Measurements from ENCODE around the gene PKIG. TPM values are rescaled to one million over a fixed set of nuclear protein-coding genes. Genes with fewer than 3 reads are reported as not detected.

The PKIG gene
- total RNA-seq, 2 donors from 2014 or later = 125 to 186 TPM

- Histone ChIP-seq H3K27ac (no peak overlapping the region), H3K4me3 (no peak overlapping the region), H3K4me1 (ENCODE audit: control insufficient read depth in 1 of 2, low read depth in 2 of 2) (no peaks in the 10 kb centered on the region), H3K27me3 (replicated peaks; ENCODE audit: insufficient read depth) (no peaks in the 10 kb centered on the region), H3K9me3 (no peaks in the 10 kb centered on the region), H3K36me3 (no peaks in the 10 kb centered on the region)
- DNase-seq (ENCODE audit: low spot score) = no peak
- ATAC-seq (ENCODE audit: insufficient number of reproducible peaks, low FRiP score, low read depth) = no peak
- TF ChIP-seq, protein P1, sequence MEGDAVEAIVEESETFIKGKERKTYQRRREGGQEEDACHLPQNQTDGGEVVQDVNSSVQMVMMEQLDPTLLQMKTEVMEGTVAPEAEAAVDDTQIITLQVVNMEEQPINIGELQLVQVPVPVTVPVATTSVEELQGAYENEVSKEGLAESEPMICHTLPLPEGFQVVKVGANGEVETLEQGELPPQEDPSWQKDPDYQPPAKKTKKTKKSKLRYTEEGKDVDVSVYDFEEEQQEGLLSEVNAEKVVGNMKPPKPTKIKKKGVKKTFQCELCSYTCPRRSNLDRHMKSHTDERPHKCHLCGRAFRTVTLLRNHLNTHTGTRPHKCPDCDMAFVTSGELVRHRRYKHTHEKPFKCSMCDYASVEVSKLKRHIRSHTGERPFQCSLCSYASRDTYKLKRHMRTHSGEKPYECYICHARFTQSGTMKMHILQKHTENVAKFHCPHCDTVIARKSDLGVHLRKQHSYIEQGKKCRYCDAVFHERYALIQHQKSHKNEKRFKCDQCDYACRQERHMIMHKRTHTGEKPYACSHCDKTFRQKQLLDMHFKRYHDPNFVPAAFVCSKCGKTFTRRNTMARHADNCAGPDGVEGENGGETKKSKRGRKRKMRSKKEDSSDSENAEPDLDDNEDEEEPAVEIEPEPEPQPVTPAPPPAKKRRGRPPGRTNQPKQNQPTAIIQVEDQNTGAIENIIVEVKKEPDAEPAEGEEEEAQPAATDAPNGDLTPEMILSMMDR (IDR thresholded peaks at IDR 0.05) = no peak
These were observed 79.9 kb downstream of the PKIG start for GRCh38 chr20:44662261-44662660.

DNA sequence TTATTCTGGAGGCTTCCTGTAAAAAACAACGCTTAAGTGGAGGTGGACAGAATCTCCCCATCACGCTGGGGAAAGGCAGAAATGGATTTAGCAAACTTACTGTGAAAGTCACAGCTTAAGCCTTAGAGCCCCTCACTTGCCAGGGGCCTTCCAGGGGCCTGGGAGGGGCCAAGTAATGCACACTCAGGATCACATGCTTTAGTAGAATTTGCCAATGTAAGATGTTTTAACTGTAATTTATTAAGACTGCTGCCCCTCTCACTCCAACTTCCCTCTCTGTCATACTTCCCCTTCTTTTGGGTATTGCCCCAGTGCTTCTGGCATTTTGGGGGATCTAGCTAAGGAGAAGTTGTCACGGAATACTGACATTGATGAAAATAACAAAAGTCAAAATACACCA, 81.8 kb downstream of the PKIG start:
- no peak overlapping the region for H3K27ac ChIP-seq
- no peaks in the 10 kb centered on the region for H3K4me1 ChIP-seq (ENCODE audit: control insufficient read depth in 1 of 2, low read depth in 2 of 2)
- no peaks in the 10 kb centered on the region for H3K36me3 ChIP-seq
- ATAC-seq (ENCODE audit: insufficient number of reproducible peaks, low FRiP score, low read depth) (no peak), DNase-seq (ENCODE audit: low spot score) (no peak)
- no peaks in the 10 kb centered on the region for H3K27me3 ChIP-seq (replicated peaks; ENCODE audit: insufficient read depth)
- H3K9me3 ChIP-seq = no peaks in the 10 kb centered on the region
- H3K4me3 ChIP-seq = no peak overlapping the region
- TF ChIP-seq, protein P1 (IDR thresholded peaks at IDR 0.05) = no peak

- Histone ChIP-seq H3K27me3 (replicated peaks; ENCODE audit: insufficient read depth) (no peaks in the 10 kb centered on the region), H3K36me3 (no peaks in the 10 kb centered on the region), H3K27ac (no peak overlapping the region), H3K9me3 (no peaks in the 10 kb centered on the region), H3K4me1 (ENCODE audit: control insufficient read depth in 1 of 2, low read depth in 2 of 2) (no peaks in the 10 kb centered on the region), H3K4me3 (no peak overlapping the region)
- TF ChIP-seq, protein P1 (IDR thresholded peaks at IDR 0.05) = no peak
- no peak for DNase-seq (ENCODE audit: low spot score)
- ATAC-seq (ENCODE audit: insufficient number of reproducible peaks, low FRiP score, low read depth) = no peak
These were observed 83.7 kb downstream of the PKIG start for GRCh38 chr20:44666066-44666465.

Other genes starting within 250 kb of the PKIG start
- gene R3HDML, start 245.5 kb upstream of the PKIG start, total RNA-seq = not detected
- gene HNF4A, start 226.9 kb upstream of the PKIG start, total RNA-seq = under 1 TPM in 1 of 2 donors, not detected in 1; 0.78 TPM
- gene TTPAL, start 106.7 kb upstream of the PKIG start, total RNA-seq = 10 to 100 TPM in 1 of 2 donors, 1 to 10 TPM in 1; 7.3 to 17.6 TPM
- gene SERINC3, start 60.5 kb upstream of the PKIG start, total RNA-seq = 100 to 1,000 TPM in 1 of 2 donors, 10 to 100 TPM in 1; 98.9 to 109 TPM
- 10 to 100 TPM in 1 of 2 donors, 1 to 10 TPM in 1; 8.1 to 20.6 TPM for gene ADA, start 69.1 kb downstream of the PKIG start, total RNA-seq
- gene CCN5, start 132.8 kb downstream of the PKIG start, total RNA-seq = 100 to 1,000 TPM; 652 to 994 TPM
- 10 to 100 TPM; 26.3 to 60.0 TPM for gene KCNK15, start 163.3 kb downstream of the PKIG start, total RNA-seq
- gene RIMS4, start 228.0 kb downstream of the PKIG start, total RNA-seq = 10 to 100 TPM in 1 of 2 donors, 1 to 10 TPM in 1; 2.4 to 13.5 TPM

Data from thoracic aorta (tissue), 2 donors.